Suppressor macrophage treated with lipopolysaccharide for 1 hour (primary cell): ENCODE data around the gene EHD1.

Experiments used
- DNase-seq, 3 donors: peaks; one replicate each; pipeline ENCODE4 v3.0.0-alpha.2; 2020 to 2022

The EHD1 gene

GRCh38 chr11:64871492-64871891 lies 6.9 kb downstream of the EHD1 start:
- no peak for DNase-seq

- no peak for DNase-seq
Measured at GRCh38 chr11:64870893-64871466, 7.4 kb downstream of the EHD1 start.

- DNase-seq: peak; percentile 96 to 98 (median 97)
Measured at GRCh38 chr11:64870176-64870892, 8.1 kb downstream of the EHD1 start.

- no peak for DNase-seq
Measured at GRCh38 chr11:64869571-64870175, 8.7 kb downstream of the EHD1 start.

GRCh38 chr11:64868904-64869570 lies 9.4 kb downstream of the EHD1 start:
- peak; percentile 95 to 98 (median 96) for DNase-seq

- no peak for DNase-seq
Measured at GRCh38 chr11:64867748-64868462, 10.5 kb downstream of the EHD1 start.

GRCh38 chr11:64866173-64866491 lies 12.3 kb downstream of the EHD1 start:
- DNase-seq: peak in 1 of 3 donors; percentile 18

- peak; percentile 82 to 96 (median 92) for DNase-seq
Measured at GRCh38 chr11:64865286-64866172, 12.9 kb downstream of the EHD1 start.

GRCh38 chr11:64864473-64865285 lies 13.7 kb downstream of the EHD1 start:
- DNase-seq: peak; percentile 66 to 68 (median 68)

- no peak for DNase-seq
Measured at GRCh38 chr11:64864135-64864472, 14.3 kb downstream of the EHD1 start.

- DNase-seq: no peak
Measured at GRCh38 chr11:64863391-64864060, 14.9 kb downstream of the EHD1 start.

- DNase-seq: no peak
Measured at GRCh38 chr11:64862987-64863390, 15.4 kb downstream of the EHD1 start.

- peak; percentile 60 to 80 (median 72) for DNase-seq
Measured at GRCh38 chr11:64861227-64861975, 17.0 kb downstream of the EHD1 start.

GRCh38 chr11:64859542-64860414 lies 18.6 kb downstream of the EHD1 start:
- peak in 1 of 3 donors; percentile 20 for DNase-seq

- DNase-seq: peak; percentile 78 to 85 (median 81)
Measured at GRCh38 chr11:64858467-64859263, 19.8 kb downstream of the EHD1 start.

- DNase-seq: no peak
Measured at GRCh38 chr11:64857485-64857884, 20.9 kb downstream of the EHD1 start.

GRCh38 chr11:64856382-64857227 lies 21.8 kb downstream of the EHD1 start:
- DNase-seq: peak; percentile 95 to 98 (median 97)
